ENCODE data around the gene CELSR1.

The CELSR1 gene

DNA sequence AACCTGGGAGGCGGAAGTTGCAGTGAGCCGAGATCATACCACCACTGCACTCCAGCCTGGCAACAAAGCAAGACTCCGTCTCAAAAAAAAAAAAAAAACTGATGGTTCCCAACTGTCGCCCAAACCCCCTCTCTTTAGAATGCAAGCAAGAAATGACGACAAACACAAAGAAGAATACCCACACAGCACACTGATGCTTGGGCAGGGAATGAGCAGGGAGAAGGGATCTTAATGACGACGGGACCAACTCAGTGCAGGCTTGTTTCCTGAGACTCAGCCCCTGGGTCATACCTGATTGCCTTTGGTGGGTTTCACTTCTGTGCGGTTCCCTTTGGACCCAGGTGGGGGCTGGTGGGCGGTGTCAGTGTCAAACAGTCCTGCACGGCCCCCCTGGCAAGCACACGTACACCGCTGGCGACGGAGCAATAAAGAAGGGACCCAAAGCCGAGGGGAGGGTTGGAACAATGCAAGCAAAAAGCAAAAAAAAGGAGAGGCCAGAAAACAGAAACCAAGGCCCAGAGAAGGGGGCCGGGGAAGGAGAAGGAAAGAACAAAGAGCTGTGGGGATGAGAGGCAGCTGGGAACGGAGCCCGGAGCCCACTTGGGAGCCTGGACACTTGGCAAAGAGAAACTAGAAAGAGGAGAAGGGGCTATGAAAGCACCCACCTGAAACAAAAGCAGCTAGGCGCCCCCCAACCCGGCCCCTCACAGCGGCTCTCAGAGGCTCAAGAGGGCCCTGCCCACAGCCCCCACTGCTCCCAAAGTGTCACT lies 99.6 kb downstream of the CELSR1 start:
- no peak for DNase-seq

DNA sequence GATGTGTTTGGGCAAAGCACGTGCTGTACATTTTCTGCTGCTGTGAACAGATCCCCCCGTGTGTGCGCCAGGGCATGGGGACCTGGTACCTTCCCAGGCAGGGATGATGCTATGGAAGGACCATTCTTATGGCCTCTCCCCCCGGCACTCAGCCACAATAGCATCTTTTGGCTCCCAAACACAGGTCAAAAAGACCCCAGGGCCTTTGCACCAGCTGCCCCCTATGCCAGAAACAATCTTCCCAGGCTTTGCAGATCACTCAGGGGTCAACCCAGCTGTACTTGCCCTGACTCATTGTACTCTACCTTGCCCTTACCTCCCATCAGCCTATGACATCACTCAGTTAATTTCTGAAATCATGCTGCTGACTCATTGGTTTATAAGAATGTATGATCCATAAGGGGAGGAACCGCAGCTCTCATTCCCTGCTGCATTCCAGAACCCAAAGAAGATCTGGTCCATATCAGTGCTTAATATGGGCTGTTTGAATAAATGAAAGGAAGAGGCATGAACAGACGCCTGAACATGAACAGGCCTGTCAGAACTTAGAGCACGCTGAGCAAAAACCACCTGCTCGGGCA lies 100.7 kb downstream of the CELSR1 start:
- no peak for DNase-seq

DNA sequence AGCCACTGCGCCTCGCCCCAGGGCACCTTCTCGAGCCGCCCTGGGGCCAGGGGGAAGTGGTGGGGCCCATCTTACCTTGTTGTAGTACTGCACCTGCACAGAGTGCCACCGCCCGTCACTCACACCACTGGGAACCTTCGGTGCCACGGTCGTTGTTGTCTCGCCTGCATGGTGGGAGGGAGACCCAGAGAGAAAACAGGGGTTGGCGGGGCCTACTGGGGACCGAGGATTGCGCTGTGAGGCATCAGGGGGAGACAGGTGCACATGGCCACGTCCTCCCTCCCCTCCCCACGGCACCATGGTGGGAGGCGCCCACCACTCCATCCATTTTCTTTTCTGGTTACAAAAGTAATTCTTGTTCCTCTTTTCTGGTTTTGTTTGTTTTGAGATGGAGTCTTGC lies 104.1 kb downstream of the CELSR1 start:
- DNase-seq = no peak

DNA sequence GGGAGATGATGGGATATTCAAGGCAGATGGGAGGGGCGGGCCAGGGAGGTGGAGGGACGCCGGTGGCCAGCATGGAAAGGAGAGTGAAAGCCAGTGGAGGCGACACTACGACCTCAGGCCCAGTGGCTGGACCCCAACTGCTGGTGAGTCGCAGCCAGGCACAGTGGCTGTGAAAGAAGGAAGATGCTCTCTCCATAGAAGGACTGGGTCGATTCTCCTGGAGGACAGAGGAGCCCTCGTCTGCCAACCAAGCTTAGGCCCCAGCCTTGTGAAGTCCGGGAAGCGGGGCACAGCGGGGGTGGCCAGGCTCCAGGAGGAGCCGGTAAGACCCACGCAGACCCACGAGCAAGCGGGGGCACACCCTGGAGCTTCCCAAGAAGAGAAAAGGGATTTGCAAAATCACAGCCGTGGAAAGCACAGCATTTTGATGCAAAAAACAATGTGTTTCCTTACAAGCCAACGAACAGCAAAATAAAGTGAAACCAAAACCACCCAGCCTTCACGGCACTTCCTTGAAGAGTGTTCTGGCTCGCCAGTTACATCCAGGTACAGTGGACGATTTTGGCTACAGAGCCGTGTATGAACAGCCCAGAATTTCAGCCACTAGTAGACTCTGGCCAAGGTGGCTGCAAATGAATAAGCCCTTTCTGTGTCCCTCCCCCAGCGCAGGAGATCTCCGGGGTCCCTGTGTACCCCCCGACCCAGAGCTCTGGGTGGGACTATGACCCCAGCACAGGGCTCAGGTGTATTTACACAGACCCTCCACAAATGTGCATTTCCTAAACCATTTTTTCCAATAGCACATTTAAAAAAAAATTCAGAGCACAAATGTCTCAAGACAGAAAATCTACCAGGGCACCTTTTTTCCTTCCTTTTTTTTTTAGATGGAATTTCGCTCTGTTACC lies 105.0 kb downstream of the CELSR1 start:
- no peak for DNase-seq

DNA sequence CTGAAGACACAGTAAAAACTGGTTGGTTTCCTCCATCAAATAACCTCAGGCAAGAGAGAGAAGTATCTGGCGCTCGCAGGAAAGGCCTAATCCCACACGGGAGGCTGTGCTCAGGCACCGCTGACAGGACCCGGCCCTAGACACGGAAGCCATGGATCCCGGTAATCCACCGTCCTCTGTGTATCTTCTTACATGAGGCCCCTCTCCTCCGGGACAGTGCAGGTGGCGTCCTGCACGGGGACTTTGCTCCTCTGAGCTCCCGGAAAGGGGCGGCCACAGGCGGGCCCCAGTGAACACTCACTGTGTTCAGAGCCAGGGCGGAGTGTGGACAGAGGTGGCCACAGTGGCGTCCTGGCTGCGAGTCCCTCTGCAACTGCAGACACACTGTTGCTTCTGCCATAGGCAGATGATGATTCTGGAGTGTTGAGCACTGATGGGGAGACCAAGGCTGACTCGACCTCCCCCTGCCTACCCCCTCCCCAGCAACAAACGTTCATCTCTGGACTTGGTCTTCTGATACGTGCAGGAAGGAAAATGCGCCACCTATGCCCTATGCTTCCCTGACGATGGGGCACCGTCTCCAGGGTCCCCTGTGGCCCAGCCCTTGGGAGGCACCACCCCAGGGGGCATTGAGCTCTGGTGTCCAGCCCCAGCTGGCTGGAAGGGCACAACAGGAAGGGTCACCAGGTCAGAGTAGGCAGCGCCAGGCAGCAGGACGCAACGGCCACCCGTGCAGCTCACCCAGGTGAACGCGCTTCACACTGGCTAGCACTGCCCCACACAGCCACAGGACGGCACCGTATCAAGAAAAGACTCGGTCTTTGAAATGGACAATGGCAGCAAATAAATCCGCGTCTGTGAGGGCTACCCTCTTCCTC lies 106.2 kb downstream of the CELSR1 start:
- no peak for DNase-seq

DNA sequence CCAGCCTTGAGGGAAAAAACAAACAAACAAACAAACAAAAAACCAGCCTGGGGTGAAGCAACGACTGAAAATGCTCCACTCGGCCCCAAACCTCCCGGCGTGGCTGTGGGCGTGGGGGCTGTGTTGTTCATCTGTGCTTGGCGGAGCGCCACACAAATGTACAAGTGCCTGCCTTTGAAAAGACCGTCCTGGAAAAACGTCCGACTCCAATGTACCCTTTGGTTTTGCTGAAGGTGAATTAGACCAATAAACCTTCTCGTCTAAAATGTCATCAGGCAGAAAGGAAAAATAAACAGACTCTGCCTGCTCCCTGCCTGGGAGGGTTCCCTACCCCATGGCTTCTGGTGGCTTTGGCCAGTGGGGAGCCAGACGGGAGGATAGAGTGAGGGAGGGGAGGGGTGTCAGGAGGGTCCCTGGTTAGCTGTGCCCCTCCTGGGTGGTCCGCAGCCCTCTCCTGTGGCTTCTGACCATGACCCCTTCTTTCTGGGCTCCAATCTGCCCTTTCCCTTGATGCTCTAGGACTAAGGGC lies 108.0 kb downstream of the CELSR1 start:
- DNase-seq = no peak

DNA sequence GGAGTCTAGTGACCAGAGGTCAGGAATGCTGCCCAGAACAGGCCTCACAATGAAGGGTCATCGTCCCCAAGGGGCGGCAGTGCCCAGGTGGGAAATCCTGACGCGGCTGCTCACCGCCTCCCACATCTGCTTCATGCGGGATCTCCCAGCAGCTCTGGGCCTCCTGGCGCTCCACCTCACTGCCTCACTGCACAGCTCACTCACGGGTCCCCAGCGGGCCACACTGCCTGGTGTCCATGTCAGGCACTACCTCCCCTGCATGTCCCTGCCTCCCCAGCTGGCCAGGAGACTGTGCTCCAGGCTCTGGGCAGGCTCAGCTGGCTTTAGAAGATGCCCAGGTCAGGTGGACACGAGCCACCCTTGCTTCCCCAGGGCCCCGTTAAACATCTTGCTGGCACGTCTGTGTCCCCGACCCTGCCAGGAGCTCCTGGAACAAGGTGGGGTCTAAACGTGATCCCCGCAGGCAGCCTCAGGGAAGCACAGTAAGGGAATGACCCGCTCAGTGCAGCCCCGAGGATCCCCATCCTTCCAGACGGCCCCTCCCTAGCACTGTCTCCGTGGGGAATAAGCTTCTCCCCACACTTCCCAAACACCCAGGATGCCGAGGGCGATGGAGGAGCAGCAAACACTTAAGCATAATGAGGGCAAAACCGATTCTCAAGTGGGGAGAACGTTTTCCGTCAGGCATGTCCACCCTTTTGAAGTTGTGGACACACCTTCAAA lies 108.7 kb downstream of the CELSR1 start:
- DNase-seq = no peak

DNA sequence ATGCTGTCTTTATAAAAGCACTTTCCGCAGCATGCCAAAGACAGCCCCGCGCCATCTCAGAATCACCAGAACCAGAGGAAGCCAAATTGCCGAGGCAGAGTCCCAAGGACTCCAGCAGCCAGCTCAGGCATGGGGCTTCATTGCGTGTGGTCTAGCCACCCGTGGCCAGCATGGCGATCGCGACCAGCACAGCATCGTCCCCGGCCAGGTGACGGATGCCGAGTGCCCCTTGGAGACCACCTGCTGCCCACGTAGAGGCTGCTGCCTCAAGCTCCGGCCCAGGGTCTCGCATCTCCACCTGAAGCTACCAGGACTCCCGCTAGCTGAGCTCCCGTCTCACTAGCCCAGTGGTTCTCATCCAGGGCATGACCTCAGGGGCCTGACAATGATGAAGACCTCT lies 109.2 kb downstream of the CELSR1 start:
- DNase-seq = no peak

DNA sequence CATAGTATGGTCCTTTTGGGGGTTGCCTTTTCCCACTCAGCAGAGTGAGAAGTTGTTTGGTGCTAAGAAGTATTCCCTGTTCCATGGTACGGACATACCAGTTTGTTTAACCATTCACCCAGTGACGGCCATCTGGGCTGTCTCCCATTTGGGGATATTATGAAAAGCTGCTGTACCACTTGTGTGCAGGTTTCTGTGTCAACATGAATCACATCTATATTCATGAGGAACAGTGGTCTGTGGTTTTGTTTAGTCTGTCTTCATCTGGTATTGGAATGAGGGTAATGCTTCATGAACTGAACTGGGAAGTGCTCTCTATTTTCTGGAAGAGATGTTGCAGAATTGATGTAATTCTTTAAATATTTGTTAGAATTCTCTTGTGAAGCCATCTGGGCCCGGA lies 112.4 kb downstream of the CELSR1 start:
- DNase-seq = no peak

DNA sequence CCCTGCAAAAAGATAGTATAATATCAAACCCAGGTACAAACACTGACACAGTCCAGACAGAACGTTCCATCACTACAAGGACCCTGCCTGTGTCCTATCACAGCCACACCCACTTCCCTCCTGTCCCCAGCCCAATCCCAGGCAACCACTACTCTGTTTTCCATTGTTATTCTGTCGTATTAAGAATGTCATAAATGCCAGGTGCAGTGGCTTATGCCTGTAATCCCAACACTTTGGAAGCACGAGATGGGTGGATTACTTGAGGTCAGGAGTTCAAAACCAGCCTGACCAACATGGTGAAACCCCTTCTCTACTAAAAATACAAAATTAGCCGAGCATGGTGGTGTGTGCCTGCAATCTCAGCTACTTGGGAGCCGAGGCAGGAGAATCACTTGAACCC lies 112.9 kb downstream of the CELSR1 start:
- no peak for DNase-seq

DNA sequence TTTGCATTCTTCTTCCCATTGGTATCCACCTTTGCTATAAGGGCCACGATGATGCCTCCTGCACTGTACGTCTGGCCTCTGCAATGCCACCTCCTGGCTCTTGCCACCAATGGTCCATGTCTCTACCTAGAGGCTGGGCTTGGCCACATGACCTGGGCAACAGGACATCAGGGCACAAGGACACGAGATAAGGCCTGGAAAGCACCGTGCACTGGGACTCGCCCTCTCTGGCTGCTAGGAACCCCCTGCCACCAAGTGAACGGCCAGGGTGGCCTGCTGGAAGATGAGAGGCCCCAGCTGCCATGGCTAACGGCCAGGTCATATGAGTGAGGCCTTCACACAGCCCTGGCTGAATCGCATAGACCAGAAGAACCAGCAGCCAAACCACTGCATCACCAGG lies 114.5 kb downstream of the CELSR1 start:
- DNase-seq = no peak

DNA sequence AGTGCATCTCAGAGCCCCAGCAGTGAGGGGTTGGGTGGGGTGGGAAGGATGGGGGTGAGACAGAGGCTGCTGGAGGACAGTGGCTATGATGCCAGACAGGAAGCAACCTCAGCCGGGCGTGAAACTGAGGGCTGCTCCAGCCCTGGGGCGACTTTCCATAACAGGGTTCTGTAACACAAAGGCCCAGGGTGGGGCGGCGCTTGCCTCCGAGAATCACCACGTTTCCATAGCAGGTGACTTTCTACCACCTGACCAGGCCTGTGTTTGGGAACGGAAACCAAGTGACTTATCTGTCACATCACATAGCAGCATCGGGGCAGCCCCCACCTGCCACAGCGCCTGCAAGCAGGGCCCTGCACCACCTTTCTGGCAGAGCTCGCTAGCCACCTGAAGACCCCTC lies 116.2 kb downstream of the CELSR1 start:
- DNase-seq = no peak

DNA sequence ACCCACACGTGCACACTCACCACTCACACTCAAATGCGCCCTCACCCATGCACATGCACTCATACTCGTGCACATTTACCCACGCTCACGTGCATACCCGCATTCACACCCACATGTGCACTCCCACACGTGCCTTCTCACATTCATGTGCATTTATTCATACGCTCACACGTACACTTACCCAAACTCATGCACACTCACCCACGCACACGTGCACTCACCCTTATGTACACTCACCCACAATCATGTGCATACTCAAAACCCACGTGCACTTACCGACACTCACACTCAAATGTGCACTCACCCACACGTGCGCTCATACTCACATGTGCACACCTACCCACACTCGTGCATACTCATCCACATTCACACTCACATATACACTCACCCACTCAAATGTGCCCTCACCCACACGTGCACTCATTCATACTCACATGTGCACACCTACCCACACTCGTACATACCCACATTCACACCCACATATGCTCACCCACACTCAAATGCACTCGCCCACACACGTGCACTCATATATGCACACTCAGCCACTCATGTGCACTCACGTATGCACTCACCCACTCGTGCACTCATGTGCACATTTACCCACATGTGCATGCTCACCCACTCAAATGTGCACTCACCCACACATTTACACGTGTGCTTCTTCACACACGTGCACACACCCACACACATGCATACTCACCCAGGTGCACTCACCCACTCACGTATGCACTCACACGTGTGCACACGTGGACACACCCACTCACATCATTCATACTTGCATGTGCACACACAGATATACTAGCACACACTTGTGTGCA lies 117.5 kb downstream of the CELSR1 start:
- no peak for DNase-seq

DNA sequence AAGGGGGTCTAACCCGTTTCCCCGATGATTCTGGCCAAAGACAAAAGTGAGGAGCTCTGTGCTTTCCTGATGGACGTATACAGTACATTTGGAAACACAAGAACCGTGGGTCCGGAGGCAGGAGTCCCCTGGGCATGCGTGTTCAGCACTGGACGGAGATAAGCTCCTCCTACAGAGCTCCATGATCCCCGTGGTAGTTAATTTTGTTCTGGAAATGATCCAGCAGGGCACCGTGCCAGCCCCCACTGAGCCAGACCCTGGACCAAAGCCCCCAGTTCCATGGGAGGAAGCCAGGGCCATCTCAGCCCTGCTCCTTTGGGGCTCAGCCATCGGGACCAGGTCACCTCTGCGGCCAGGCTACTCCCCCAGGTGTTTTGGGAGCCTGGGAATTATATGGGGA lies 118.6 kb downstream of the CELSR1 start:
- no peak for DNase-seq

DNA sequence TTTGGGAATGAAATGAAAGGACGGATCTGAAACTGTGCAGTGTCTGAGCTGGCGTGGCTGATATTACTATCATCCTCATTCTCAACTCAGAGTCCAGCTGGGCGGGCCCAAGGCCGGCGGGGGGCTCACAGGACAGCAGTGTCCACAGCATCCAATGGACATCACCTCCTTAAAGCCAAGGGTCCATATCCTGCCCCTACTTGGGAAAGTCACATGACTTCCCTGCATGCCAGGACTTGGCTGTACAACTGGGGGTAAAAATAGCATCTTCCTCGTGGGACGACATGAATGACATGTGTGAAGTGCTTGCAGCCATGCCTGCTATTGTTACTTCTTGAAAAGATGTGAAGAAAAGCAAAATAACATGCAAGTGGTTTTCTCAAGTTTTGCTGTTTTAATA lies 119.7 kb downstream of the CELSR1 start:
- DNase-seq = no peak

DNA sequence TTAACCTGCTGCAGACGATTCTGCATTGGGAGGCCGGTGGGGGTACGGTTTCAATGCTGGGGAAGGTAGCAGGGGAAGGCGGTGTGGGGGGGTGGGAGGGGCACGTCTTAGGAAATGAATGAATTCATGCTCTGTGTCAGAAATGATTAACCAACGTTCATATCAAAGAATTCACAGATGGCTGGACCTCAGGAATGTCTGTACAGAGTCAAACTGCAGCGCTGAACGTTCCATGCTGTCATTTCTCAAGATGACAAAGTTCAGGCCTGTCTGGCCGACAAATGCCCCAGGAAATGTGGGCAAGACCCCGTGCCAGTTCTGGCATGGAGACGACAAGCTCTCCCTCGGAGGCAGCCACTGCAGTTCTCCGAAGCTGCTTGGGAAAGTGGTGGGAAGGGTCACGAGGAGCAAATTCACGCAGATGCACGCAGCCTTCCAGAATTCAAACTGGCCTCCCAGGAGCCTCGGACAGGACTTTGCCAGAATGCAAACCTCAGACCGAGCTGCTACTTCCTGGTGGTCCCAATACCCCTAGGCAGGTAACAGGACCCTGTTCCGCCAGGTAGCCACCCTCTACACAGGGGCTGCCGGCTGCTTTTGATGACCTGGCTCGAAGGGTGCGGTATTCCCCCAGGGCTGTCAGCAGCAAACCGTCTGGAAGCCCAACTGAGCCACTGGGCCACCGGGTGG lies 120.4 kb downstream of the CELSR1 start:
- no peak for DNase-seq

DNA sequence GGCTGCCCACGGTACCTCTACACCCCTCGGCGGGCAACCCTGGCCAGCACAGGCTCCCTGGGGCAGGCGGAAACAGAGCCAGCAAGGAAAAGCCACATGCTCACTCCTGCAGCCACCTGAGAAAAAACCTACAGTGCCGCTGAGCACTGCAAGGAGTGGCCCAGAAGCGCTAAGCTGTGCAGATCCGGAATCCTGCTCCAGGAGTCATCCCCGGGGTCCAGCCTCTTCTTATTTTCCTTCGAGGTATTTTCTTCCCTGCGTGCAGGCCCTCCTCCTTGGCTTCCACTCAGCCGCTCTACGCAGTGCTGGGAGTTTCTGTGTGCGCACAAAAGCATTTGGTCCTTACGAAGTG lies 120.9 kb downstream of the CELSR1 start:
- no peak for DNase-seq

DNA sequence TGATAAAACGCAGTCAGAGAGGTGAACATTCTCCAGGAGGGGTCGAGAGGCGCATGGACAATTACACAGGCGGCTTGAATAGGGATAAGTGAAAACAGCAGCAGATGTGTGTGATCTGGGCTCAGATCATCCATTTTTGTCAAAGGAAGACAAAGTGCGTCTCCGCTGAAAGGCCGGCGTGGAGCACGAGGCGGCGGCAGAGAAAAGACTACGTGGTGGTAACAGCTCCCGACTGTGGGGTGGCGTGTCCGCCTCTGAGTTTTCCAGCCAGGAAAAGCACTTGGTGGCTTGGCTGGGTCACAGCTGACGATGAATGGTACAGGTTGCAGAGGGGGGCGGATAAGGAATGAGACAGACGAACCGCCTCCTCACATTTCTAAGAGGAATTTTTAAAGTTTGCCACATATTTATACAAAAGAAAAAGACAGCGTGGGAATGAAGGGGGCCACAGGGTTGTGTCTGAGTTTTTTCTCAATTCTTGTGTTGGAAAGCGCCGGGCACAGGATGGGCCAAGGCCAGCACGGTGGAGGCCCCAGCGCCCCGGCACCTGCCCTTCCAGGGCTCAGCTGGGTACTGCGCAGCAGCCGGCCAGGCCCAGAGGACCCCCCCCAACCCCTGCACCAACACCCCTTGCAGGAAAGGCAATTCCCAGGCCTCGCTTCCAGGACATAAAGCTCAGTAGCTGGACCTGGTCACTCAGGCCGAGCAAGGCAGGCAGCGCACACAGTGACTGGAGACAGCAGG lies 121.5 kb downstream of the CELSR1 start:
- no peak for DNase-seq

DNA sequence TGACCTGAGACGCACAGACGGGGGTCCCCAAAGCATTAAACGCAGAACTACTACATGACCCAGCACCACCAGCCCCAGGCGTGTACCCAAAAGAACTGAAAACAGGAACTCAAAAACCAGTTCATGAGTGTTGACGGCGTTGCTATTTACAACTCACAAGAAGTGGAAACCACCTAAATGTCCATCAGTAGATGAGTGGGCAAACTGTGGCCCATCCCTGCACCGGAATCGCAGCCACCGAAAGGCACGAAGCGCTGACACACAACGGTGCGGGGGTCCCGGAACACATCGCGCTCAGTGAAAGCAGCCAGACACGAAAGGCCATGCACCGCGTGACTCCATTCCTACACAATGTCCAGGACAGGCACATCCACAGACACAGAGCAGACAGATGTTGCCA lies 122.7 kb downstream of the CELSR1 start:
- no peak for DNase-seq

All from NCI-H510A treated with DMSO at 0.1 percent for 48 hours (cell line).